ENCODE results near the gene PTGES3L. TPM values are rescaled to one million over a fixed set of nuclear protein-coding genes. Genes with fewer than 3 reads are reported as not detected.

PTGES3L gene
- total RNA-seq, 3 donors from 2014 or later, result 0.44 to 0.66 TPM; not detected in 1

DNA sequence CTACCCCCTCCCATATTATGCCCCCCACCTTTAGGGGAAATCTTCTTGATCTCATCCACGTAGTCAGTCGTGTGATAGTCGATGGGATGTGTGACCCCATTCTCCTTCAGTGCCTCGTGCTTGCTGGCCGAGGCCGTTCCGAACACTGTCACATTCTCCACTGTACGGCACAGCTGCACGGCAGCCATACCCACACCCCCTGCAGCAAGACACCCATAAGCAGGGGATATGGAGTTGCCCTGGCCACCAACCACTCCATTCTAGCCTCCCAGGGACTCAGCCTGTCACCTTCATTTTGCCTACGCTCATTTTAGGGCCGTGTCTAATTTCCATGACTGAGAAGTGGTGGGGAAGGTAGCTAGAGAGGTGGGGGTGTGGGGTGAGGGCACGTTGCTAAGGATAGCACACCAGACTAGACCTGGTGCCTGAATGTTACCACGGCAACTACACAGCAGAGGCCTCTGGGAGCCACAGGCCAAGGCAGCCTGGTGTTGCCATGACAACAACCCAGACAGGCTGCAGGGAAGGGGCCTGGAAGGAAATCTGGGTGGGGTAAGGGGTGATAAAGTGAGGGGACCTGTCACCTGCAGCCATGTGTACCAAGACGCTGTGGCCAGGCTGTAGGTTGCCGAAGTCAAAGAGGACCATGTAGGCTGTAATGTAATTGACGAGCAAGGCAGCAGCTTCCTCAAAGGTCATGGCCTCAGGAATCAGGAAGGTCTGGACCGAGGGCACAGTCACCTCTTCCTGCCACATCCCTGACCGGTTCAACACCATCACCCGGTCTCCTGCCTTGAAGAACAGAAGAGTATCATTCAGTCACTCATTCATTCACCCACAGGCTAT lies 38.4 kb upstream of the PTGES3L start:
- no peaks in the 10 kb centered on the region for H3K27me3 ChIP-seq
- intact Hi-C loops (cut with DNase I; ENCODE audit: low total_unique reads), result loop anchor here (10.0 kb wide), 1 partner anchor 327 kb away; no protein-coding TSS in a partner anchor

DNA sequence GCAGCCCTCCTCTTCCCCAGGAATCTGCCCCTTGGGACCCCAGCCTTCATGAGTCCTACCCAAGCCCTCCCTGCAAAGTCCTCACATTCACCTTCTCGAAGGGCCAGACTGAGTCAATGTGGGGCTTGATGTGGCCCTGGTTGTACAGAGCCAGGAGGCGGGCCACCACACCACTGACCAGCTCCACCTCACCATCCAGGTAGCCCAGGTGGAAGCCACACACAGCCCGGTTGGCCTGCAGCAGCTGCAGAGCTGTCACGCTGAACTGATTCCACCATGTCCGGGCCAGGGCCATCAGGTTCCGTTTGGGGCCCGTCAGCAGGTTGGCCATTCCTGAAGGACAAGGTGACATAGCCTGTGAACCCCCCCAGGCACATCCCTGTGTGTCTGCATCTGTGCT lies 36.3 kb upstream of the PTGES3L start:
- intact Hi-C loops (cut with DNase I; ENCODE audit: low total_unique reads), result loop anchor here (10.0 kb wide), 1 partner anchor 329 kb away; no protein-coding TSS in a partner anchor
- peaks cover 5% of the 10 kb centered on the region for H3K36me3 ChIP-seq

More for the DNA sequence above, 38.4 kb upstream of the PTGES3L start:
- peaks cover 5% of the 10 kb centered on the region for H3K36me3 ChIP-seq
- peak overlapping the region; percentile 45 to 65 for H3K27ac ChIP-seq
- no peaks in the 10 kb centered on the region for H3K9me3 ChIP-seq
- no peaks in the 10 kb centered on the region for H3K4me1 ChIP-seq
- H3K4me3 ChIP-seq, result peak overlapping the region in 1 of 3 donors; percentile 8
- DNase-seq (ENCODE audit: low spot score in 2 of 2), result no peak
- no peak for TF ChIP-seq POLR2A (IDR thresholded peaks at IDR 0.05)
- no peak for TF ChIP-seq POLR2AphosphoS5 (IDR thresholded peaks at IDR 0.05)
- TF ChIP-seq, protein P1, sequence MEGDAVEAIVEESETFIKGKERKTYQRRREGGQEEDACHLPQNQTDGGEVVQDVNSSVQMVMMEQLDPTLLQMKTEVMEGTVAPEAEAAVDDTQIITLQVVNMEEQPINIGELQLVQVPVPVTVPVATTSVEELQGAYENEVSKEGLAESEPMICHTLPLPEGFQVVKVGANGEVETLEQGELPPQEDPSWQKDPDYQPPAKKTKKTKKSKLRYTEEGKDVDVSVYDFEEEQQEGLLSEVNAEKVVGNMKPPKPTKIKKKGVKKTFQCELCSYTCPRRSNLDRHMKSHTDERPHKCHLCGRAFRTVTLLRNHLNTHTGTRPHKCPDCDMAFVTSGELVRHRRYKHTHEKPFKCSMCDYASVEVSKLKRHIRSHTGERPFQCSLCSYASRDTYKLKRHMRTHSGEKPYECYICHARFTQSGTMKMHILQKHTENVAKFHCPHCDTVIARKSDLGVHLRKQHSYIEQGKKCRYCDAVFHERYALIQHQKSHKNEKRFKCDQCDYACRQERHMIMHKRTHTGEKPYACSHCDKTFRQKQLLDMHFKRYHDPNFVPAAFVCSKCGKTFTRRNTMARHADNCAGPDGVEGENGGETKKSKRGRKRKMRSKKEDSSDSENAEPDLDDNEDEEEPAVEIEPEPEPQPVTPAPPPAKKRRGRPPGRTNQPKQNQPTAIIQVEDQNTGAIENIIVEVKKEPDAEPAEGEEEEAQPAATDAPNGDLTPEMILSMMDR (IDR thresholded peaks at IDR 0.05), result no peak

DNA sequence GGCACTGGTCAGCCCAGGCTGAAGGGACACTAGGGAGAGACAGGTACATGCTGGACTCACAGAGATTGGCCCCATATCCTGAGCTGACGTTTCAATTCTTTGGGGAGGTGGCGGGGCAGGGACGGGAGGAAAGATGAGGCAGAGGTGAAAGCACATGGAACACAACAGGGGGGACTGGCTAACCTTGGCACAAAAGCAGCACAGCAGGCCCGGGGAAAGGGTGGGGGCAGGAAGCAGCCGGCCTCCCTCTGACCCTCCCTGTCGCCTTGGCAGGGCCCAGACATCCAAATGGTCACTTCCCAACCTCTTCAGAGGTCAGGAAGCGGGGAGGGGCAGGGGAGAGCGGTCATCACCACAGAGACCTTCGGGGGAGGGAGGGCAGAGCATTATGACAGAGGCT lies 35.7 kb upstream of the PTGES3L start:
- Histone ChIP-seq H3K36me3 (peaks cover 5% of the 10 kb centered on the region), H3K27me3 (no peaks in the 10 kb centered on the region), H3K27ac (peak overlapping the region; percentile 12 to 86), H3K4me1 (no peaks in the 10 kb centered on the region), H3K9me3 (no peaks in the 10 kb centered on the region), H3K4me3 (no peak overlapping the region)
- DNase-seq (ENCODE audit: low spot score in 2 of 2), result no peak
- intact Hi-C loops (cut with DNase I; ENCODE audit: low total_unique reads), result loop anchor here (10.0 kb wide), 1 partner anchor 329 kb away; no protein-coding TSS in a partner anchor
- TF ChIP-seq POLR2AphosphoS5 (IDR thresholded peaks at IDR 0.05), result peak in 2 of 3 donors; percentile 35 to 68
- TF ChIP-seq, protein P1 (IDR thresholded peaks at IDR 0.05), result no peak
- TF ChIP-seq POLR2A (IDR thresholded peaks at IDR 0.05), result no peak

More for the DNA sequence above, 36.3 kb upstream of the PTGES3L start:
- no peak for DNase-seq (ENCODE audit: low spot score in 2 of 2)
- no peaks in the 10 kb centered on the region for H3K9me3 ChIP-seq
- H3K4me1 ChIP-seq, result no peaks in the 10 kb centered on the region
- TF ChIP-seq, protein P1 (IDR thresholded peaks at IDR 0.05), result no peak
- no peak for TF ChIP-seq POLR2A (IDR thresholded peaks at IDR 0.05)
- TF ChIP-seq POLR2AphosphoS5 (IDR thresholded peaks at IDR 0.05), result no peak
- peak overlapping the region; percentile 12 to 86 for H3K27ac ChIP-seq
- H3K27me3 ChIP-seq, result no peaks in the 10 kb centered on the region
- no peak overlapping the region for H3K4me3 ChIP-seq

DNA sequence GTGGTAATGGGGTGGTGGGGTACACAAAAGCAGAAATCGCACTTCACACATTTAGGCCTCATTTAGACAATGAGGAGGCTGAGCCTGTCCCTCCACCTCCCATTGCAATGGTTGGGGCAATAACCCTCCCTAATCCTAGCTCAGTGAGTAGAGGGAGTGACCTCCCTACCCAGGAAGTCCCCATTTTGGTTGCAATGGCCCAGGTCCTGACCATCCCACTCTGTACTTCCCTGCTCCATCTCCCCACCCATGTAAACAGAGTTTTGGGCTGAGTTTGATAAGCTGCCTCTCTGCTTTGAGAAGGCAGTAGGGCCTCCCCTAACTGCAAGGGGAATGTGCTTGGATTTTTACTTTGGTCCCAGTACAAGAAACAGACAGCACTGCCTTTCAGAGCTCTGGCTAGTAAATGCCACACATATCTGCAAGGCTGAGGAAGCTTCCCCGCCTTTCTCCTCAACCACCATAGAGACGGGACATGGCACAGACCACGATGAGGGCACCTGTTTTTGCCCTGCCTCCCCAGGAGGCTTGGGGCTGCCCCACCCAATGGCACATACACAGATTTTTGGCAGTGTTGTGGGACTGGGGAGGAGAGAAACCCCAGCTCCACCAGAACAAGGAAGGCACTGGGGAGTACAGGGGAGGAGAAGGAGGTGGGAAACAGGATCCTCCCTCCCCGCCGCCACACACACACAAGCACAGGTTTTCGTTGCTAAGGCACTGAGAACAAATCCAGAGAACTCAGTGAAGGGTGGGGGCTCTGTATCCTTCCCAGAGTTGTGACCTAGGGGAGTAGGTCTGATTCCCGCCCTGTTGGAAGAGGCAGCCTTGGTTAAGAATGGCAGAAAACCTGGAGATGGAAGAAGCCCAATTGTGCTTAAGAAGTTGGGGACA lies 35.0 kb upstream of the PTGES3L start:
- Histone ChIP-seq H3K27me3 (no peaks in the 10 kb centered on the region), H3K4me3 (no peak overlapping the region), H3K36me3 (peaks cover 5% of the 10 kb centered on the region), H3K4me1 (no peaks in the 10 kb centered on the region), H3K27ac (peak overlapping the region; percentile 12 to 86), H3K9me3 (no peaks in the 10 kb centered on the region)
- TF ChIP-seq POLR2AphosphoS5 (IDR thresholded peaks at IDR 0.05) (no peak), POLR2A (IDR thresholded peaks at IDR 0.05) (no peak)
- TF ChIP-seq, protein P1 (IDR thresholded peaks at IDR 0.05), result no peak
- intact Hi-C loops (cut with DNase I; ENCODE audit: low total_unique reads), result loop anchor here (10.0 kb wide), 1 partner anchor 330 kb away; no protein-coding TSS in a partner anchor
- DNase-seq (ENCODE audit: low spot score in 2 of 2), result no peak
